SK-N-SH treated with all-trans-retinoic acid at 6 μM for 48 hours (cell line): ENCODE results near the gene ACER1.

Source experiments
- BACH2 ChIP-seq: fragments of 250-450 bp; sonication (Bioruptor Pico); IDR thresholded peaks from 2 replicates; pipeline ENCODE4 v1.9.0; 2021; ENCODE audit warnings: mild to moderate bottlenecking, borderline replicate concordance
- PATZ1 ChIP-seq: fragments of 250-450 bp; sonication (Bioruptor Pico); IDR thresholded peaks from 2 replicates; pipeline ENCODE4 v1.8.0; 2020; ENCODE audit warnings: mild to moderate bottlenecking, moderate library complexity, borderline replicate concordance
- POU6F1 ChIP-seq: fragments of 250-450 bp; sonication (Bioruptor Pico); IDR thresholded peaks from 2 replicates; pipeline ENCODE4 v1.8.0; 2021; ENCODE audit warnings: low read depth, mild to moderate bottlenecking, moderate library complexity, borderline replicate concordance
- RARB ChIP-seq: fragments of 250-450 bp; sonication (Bioruptor Pico); IDR thresholded peaks from 2 replicates; pipeline ENCODE4 v1.8.0; 2021; ENCODE audit warnings: mild to moderate bottlenecking, moderate library complexity
- TOX ChIP-seq: fragments of 250-450 bp; sonication (Bioruptor Pico); IDR thresholded peaks from 2 replicates; pipeline ENCODE4 v1.8.0; 2021; ENCODE audit warnings: mild to moderate bottlenecking, moderate library complexity, borderline replicate concordance
- ZFP3 ChIP-seq: fragments of 250-450 bp; sonication (Bioruptor Pico); IDR thresholded peaks from 2 replicates; pipeline ENCODE4 v1.5.0; 2020; ENCODE audit warnings: mild to moderate bottlenecking, moderate library complexity
- ZNF70 ChIP-seq: fragments of 450-650 bp; formaldehyde crosslinking; IDR thresholded peaks from 2 replicates; pipeline ENCODE4 v1.5.0; 2020; ENCODE audit warnings: mild to moderate bottlenecking, moderate library complexity

GRCh38 chr19:6358003-6358402 lies 24.6 kb upstream of the ACER1 start:
- TF ChIP-seq ZFP3 = no peak
- no peak for TF ChIP-seq TOX (CRISPR knock-in tag)
- TF ChIP-seq ZNF70 (CRISPR knock-in tag) = no peak
- no peak for TF ChIP-seq BACH2 (CRISPR knock-in tag)
- TF ChIP-seq RARB (CRISPR knock-in tag) = no peak
- no peak for TF ChIP-seq POU6F1 (CRISPR knock-in tag)
- TF ChIP-seq PATZ1 = no peak
